ENCODE data around the gene MLEC. TPM values are rescaled to one million over a fixed set of nuclear protein-coding genes. Genes with fewer than 3 reads are reported as not detected.

MLEC gene
- total RNA-seq, 2 donors from 2014 or later, result 116 to 124 TPM

GRCh38 chr12:120703311-120703942, 16.5 kb downstream of the MLEC start:
- H3K4me3 ChIP-seq, result no peak overlapping the region
- H3K4me1 ChIP-seq (replicated peaks), result no peaks in the 10 kb centered on the region
- H3K9me3 ChIP-seq, result no peaks in the 10 kb centered on the region
- intact Hi-C loops (cut with DNase I), result loop anchor here (5.0 kb wide), 1 partner anchor 131 kb away; no protein-coding TSS in a partner anchor
- 80% methylated on average over 11 of the region's 11 CpGs for WGBS
- no peak for TF ChIP-seq CTCF (IDR thresholded peaks at IDR 0.05)
- TF ChIP-seq POLR2A (IDR thresholded peaks at IDR 0.05), result no peak
- TF ChIP-seq POLR2AphosphoS5 (IDR thresholded peaks at IDR 0.05), result no peak
- H3K27me3 ChIP-seq (replicated peaks; ENCODE audit: insufficient read depth), result no peaks in the 10 kb centered on the region
- DNase-seq (ENCODE audit: low spot score), result no peak
- no peak overlapping the region for H3K27ac ChIP-seq
- H3K36me3 ChIP-seq, result peaks cover 0 to 1% of the 10 kb centered on the region in 2 donors

GRCh38 chr12:120705618-120706017, 18.7 kb downstream of the MLEC start:
- no peak overlapping the region for H3K4me3 ChIP-seq
- no peaks in the 10 kb centered on the region for H3K27me3 ChIP-seq (replicated peaks; ENCODE audit: insufficient read depth)
- no peaks in the 10 kb centered on the region for H3K36me3 ChIP-seq
- DNase-seq (ENCODE audit: low spot score), result no peak
- no peak for TF ChIP-seq POLR2AphosphoS5 (IDR thresholded peaks at IDR 0.05)
- TF ChIP-seq POLR2A (IDR thresholded peaks at IDR 0.05), result no peak
- no peak for TF ChIP-seq CTCF (IDR thresholded peaks at IDR 0.05)
- intact Hi-C loops (cut with DNase I), result no loop called here
- no peaks in the 10 kb centered on the region for H3K4me1 ChIP-seq (replicated peaks)
- 87% methylated on average over 1 of the region's 1 CpG for WGBS
- H3K9me3 ChIP-seq, result no peaks in the 10 kb centered on the region
- no peak overlapping the region for H3K27ac ChIP-seq

- H3K27ac ChIP-seq, result no peak overlapping the region
- no peak for TF ChIP-seq POLR2AphosphoS5 (IDR thresholded peaks at IDR 0.05)
- TF ChIP-seq POLR2A (IDR thresholded peaks at IDR 0.05), result no peak
- TF ChIP-seq CTCF (IDR thresholded peaks at IDR 0.05), result no peak
- WGBS, result 87% methylated on average over 5 of the region's 5 CpGs
- H3K9me3 ChIP-seq, result no peaks in the 10 kb centered on the region
- H3K36me3 ChIP-seq, result no peaks in the 10 kb centered on the region
- no peaks in the 10 kb centered on the region for H3K4me1 ChIP-seq (replicated peaks)
- intact Hi-C loops (cut with DNase I), result no loop called here
- H3K27me3 ChIP-seq (replicated peaks; ENCODE audit: insufficient read depth), result no peaks in the 10 kb centered on the region
- no peak overlapping the region for H3K4me3 ChIP-seq
- no peak for DNase-seq (ENCODE audit: low spot score)
Measured at GRCh38 chr12:120706029-120706428, 19.1 kb downstream of the MLEC start.

GRCh38 chr12:120708651-120709050, 21.7 kb downstream of the MLEC start:
- 62% methylated on average over 4 of the region's 4 CpGs for WGBS
- Histone ChIP-seq H3K9me3 (no peaks in the 10 kb centered on the region), H3K36me3 (no peaks in the 10 kb centered on the region), H3K4me3 (no peak overlapping the region), H3K4me1 (replicated peaks) (no peaks in the 10 kb centered on the region), H3K27me3 (replicated peaks; ENCODE audit: insufficient read depth) (no peaks in the 10 kb centered on the region), H3K27ac (no peak overlapping the region)
- intact Hi-C loops (cut with DNase I), result no loop called here
- DNase-seq (ENCODE audit: low spot score), result no peak
- TF ChIP-seq POLR2A (IDR thresholded peaks at IDR 0.05) (no peak), POLR2AphosphoS5 (IDR thresholded peaks at IDR 0.05) (no peak), CTCF (IDR thresholded peaks at IDR 0.05) (no peak)

Data from prostate gland (tissue), 2 donors.